Measurements from ENCODE around the gene TBC1D22A. TPM values are rescaled to one million over a fixed set of nuclear protein-coding genes. Genes with fewer than 3 reads are reported as not detected.

The TBC1D22A gene
- total RNA-seq, 4 donors from 2014 or later = 18.8 to 25.2 (median 23.1) TPM

GRCh38 chr22:46884365-46884764 is 121.9 kb downstream of the TBC1D22A start:
- Histone ChIP-seq H3K9me3 (no peaks in the 10 kb centered on the region), H3K4me1 (peaks cover 0 to 19% of the 10 kb centered on the region in 2 donors), H3K36me3 (no peaks in the 10 kb centered on the region), H3K27ac (no peak overlapping the region), H3K27me3 (no peaks in the 10 kb centered on the region), H3K4me3 (no peak overlapping the region)
- in situ Hi-C loops (cut with MboI; ENCODE audit: low sequenced_read_pairs in 4 of 4) = no loop called here
- no peak for TF ChIP-seq CTCF (IDR thresholded peaks at IDR 0.05 in 4 of 5, conservative IDR thresholded peaks at IDR 0.05 in 1 of 5)
- TF ChIP-seq POLR2A (IDR thresholded peaks at IDR 0.05) = no peak
- no peak for ATAC-seq
- DNase-seq = no peak
- intact Hi-C loops (cut with DNase I; ENCODE audit: low total_unique reads) = no loop called here

GRCh38 chr22:46887978-46888377 is 125.5 kb downstream of the TBC1D22A start:
- no peaks in the 10 kb centered on the region for H3K27me3 ChIP-seq
- in situ Hi-C loops (cut with MboI; ENCODE audit: low sequenced_read_pairs in 4 of 4) (no loop called here), intact Hi-C loops (cut with DNase I; ENCODE audit: low total_unique reads) (no loop called here)
- no peak overlapping the region for H3K4me3 ChIP-seq
- no peaks in the 10 kb centered on the region for H3K4me1 ChIP-seq
- H3K36me3 ChIP-seq = no peaks in the 10 kb centered on the region
- no peak for ATAC-seq
- no peak overlapping the region for H3K27ac ChIP-seq
- no peak for DNase-seq
- TF ChIP-seq POLR2A (IDR thresholded peaks at IDR 0.05) = no peak
- no peak for TF ChIP-seq CTCF (IDR thresholded peaks at IDR 0.05 in 4 of 5, conservative IDR thresholded peaks at IDR 0.05 in 1 of 5)
- no peaks in the 10 kb centered on the region for H3K9me3 ChIP-seq

- ATAC-seq = no peak
- H3K36me3 ChIP-seq = peaks cover 0 to 5% of the 10 kb centered on the region in 2 donors
- no peaks in the 10 kb centered on the region for H3K9me3 ChIP-seq
- DNase-seq = no peak
- peaks cover 0 to 3% of the 10 kb centered on the region in 2 donors for H3K4me1 ChIP-seq
- H3K27me3 ChIP-seq = no peaks in the 10 kb centered on the region
- TF ChIP-seq CTCF (IDR thresholded peaks at IDR 0.05 in 4 of 5, conservative IDR thresholded peaks at IDR 0.05 in 1 of 5) (no peak), POLR2A (IDR thresholded peaks at IDR 0.05) (no peak)
- intact Hi-C loops (cut with DNase I; ENCODE audit: low total_unique reads) = no loop called here
- H3K27ac ChIP-seq = no peak overlapping the region
- in situ Hi-C loops (cut with MboI; ENCODE audit: low sequenced_read_pairs in 4 of 4) = no loop called here
- H3K4me3 ChIP-seq = no peak overlapping the region
These were observed 128.4 kb downstream of the TBC1D22A start for GRCh38 chr22:46890819-46891218.

- intact Hi-C loops (cut with DNase I; ENCODE audit: low total_unique reads) = no loop called here
- no peak overlapping the region for H3K27ac ChIP-seq
- TF ChIP-seq CTCF (IDR thresholded peaks at IDR 0.05 in 4 of 5, conservative IDR thresholded peaks at IDR 0.05 in 1 of 5) (no peak), POLR2A (IDR thresholded peaks at IDR 0.05) (no peak)
- H3K9me3 ChIP-seq = no peaks in the 10 kb centered on the region
- DNase-seq (no peak), ATAC-seq (no peak)
- peaks cover 0 to 5% of the 10 kb centered on the region in 2 donors for H3K36me3 ChIP-seq
- no peak overlapping the region for H3K4me3 ChIP-seq
- in situ Hi-C loops (cut with MboI; ENCODE audit: low sequenced_read_pairs in 4 of 4) = no loop called here
- peaks cover 0 to 3% of the 10 kb centered on the region in 2 donors for H3K4me1 ChIP-seq
- H3K27me3 ChIP-seq = no peaks in the 10 kb centered on the region
These were observed 129.0 kb downstream of the TBC1D22A start for GRCh38 chr22:46891382-46891951.

- Histone ChIP-seq H3K36me3 (peaks cover 0 to 5% of the 10 kb centered on the region in 2 donors), H3K27me3 (no peaks in the 10 kb centered on the region), H3K27ac (no peak overlapping the region), H3K9me3 (no peaks in the 10 kb centered on the region), H3K4me3 (no peak overlapping the region), H3K4me1 (peaks cover 0 to 3% of the 10 kb centered on the region in 2 donors)
- no peak for DNase-seq
- intact Hi-C loops (cut with DNase I; ENCODE audit: low total_unique reads) (no loop called here), in situ Hi-C loops (cut with MboI; ENCODE audit: low sequenced_read_pairs in 4 of 4) (no loop called here)
- TF ChIP-seq POLR2A (IDR thresholded peaks at IDR 0.05) (no peak), CTCF (IDR thresholded peaks at IDR 0.05 in 4 of 5, conservative IDR thresholded peaks at IDR 0.05 in 1 of 5) (no peak)
- ATAC-seq = no peak
These were observed 130.4 kb downstream of the TBC1D22A start for GRCh38 chr22:46892866-46893265.

Measured in gastrocnemius medialis (tissue), 4 donors.